SW 1271 (cell line): ENCODE data around the gene SAMD4B.
"Not testable (repeated sequence)": the region's sequence is repeated elsewhere in the genome, so short reads cannot be mapped to it uniquely, and the experiment has no call there.

Experiments
- DNase-seq, 2 experiments: peaks; one replicate each; lab custom pipeline; 2025; lab: John Stamatoyannopoulos, UW

SAMD4B gene

GRCh38 chr19:39370735-39371134 lies 28.5 kb downstream of the SAMD4B start:
- no peak for DNase-seq

GRCh38 chr19:39372047-39372802 lies 30.0 kb downstream of the SAMD4B start:
- no peak for DNase-seq

GRCh38 chr19:39372941-39373340 lies 30.7 kb downstream of the SAMD4B start:
- DNase-seq = no peak

GRCh38 chr19:39375929-39376328 lies 33.7 kb downstream of the SAMD4B start:
- no peak for DNase-seq

GRCh38 chr19:39377373-39378362 lies 35.4 kb downstream of the SAMD4B start:
- DNase-seq = no peak

- DNase-seq = not testable (repeated sequence)
These were observed 37.1 kb downstream of the SAMD4B start for GRCh38 chr19:39379366-39379765.

- DNase-seq = no peak
These were observed 37.7 kb downstream of the SAMD4B start for GRCh38 chr19:39379865-39380396.

GRCh38 chr19:39380521-39381502 lies 38.6 kb downstream of the SAMD4B start:
- no peak for DNase-seq

GRCh38 chr19:39381910-39382611 lies 39.8 kb downstream of the SAMD4B start:
- peak in 1 of 2 experiments; percentile 6 for DNase-seq

GRCh38 chr19:39382991-39383828 lies 41.0 kb downstream of the SAMD4B start:
- DNase-seq = no peak

- DNase-seq = no peak
These were observed 42.8 kb downstream of the SAMD4B start for GRCh38 chr19:39384839-39385568.

GRCh38 chr19:39385629-39386411 lies 43.6 kb downstream of the SAMD4B start:
- DNase-seq = no peak

GRCh38 chr19:39386557-39386956 lies 44.3 kb downstream of the SAMD4B start:
- DNase-seq = no peak

- no peak for DNase-seq
These were observed 46.4 kb downstream of the SAMD4B start for GRCh38 chr19:39388657-39389056.

GRCh38 chr19:39389631-39390414 lies 47.6 kb downstream of the SAMD4B start:
- no peak for DNase-seq

GRCh38 chr19:39390451-39390750 lies 48.2 kb downstream of the SAMD4B start:
- DNase-seq = no peak

- peak; percentile 97 to 99 for DNase-seq
These were observed 48.7 kb downstream of the SAMD4B start, which contains the start of the genes MED29 and PAF1 for GRCh38 chr19:39390751-39391437. Gene MED29 (plus strand): TSS chr19:39391378. CDS start chr19:39391423, 45 bp downstream. Gene PAF1 (minus strand): TSS chr19:39391106. CDS start chr19:39390864, 242 bp downstream.
